HCT116 (cell line): ENCODE results near the gene KRTAP10-7. TPM values are rescaled to one million over a fixed set of nuclear protein-coding genes. Genes with fewer than 3 reads are reported as not detected.
"Not testable (repeated sequence)": the region's sequence is repeated elsewhere in the genome, so short reads cannot be mapped to it uniquely, and the experiment has no call there.

ENCODE experiments used
- ATAC-seq: fragments of 200-7000 bp; cut with Tn5 transposase; 2 replicates; pipeline ENCODE4 v1.9.1; 2020; ENCODE audit warnings: mild to moderate bottlenecking, moderate library complexity
- BruUV-seq: library from RNA; stranded (reverse); fragments of 400-500 nt; replicated peaks from 2 replicates; lab custom pipeline; 2021; lab: Mats Ljungman, UMichigan
- CTCF ChIA-PET: fragments of 300-600 bp; sonication (Branson Sonifier 250); formaldehyde crosslinking; loops from one replicate; lab custom pipeline; 2021; ENCODE audit warnings: antibody characterized with exemption; lab: Charles Lee
- POLR2A ChIA-PET: fragments of 300-600, 350-600 bp; sonication (Branson Sonifier 250); formaldehyde crosslinking; loops from one replicate; lab custom pipeline; 2021; ENCODE audit warnings: antibody characterized with exemption; lab: Charles Lee
- RAD21 ChIA-PET, 2 experiments: fragments of 300-600 bp; sonication (Branson Sonifier 250); formaldehyde crosslinking; loops; one replicate each; lab custom pipeline; 2023; ENCODE audit warnings: low total read pairs in 2 of 2; ENCODE audit not compliant: uncharacterized antibody in 2 of 2, unreplicated experiment in 2 of 2, low non-redundant PET in 1 of 2; lab: Charles Lee
- DNase-seq: peaks from one replicate; pipeline ENCODE4 v3.0.0-alpha.2; 2010; ENCODE audit warnings: low read depth, low spot score
- H2AFZ ChIP-seq: fragments of 200-600 bp; shearing (Covaris generic), sonication (generic); 2 replicates; pipeline ENCODE4 v1.6.1; 2017; ENCODE audit warnings: low read depth, mixed run types, mixed read lengths, antibody characterized with exemption, low read length; ENCODE audit not compliant: poor library complexity, severe bottlenecking
- H3K27ac ChIP-seq: 2 replicates; pipeline ENCODE4 v1.5.1; 2012; ENCODE audit warnings: low read depth, low read length
- H3K27me3 ChIP-seq: fragments of 200-600 bp; sonication (generic); 2 replicates; pipeline ENCODE4 v1.6.1; 2016; ENCODE audit warnings: mixed run types, low read length, mixed read lengths; ENCODE audit not compliant: insufficient read depth
- H3K36me3 ChIP-seq, 2 experiments: fragments of 200-500 bp in 1 of 2; fragments of 200-600 bp in 1 of 2; sonication (Bioruptor generic) in 1 of 2; sonication (generic) in 1 of 2; 2 replicates each; pipeline versions ENCODE4 v1.5.1 to v1.6.1; 2014 to 2016; ENCODE audit warnings: low read length in 2 of 2, inconsistent platforms in 1 of 2, mixed read lengths in 1 of 2, mixed run types in 1 of 2; ENCODE audit not compliant: insufficient read depth in 2 of 2, control insufficient read depth in 1 of 2
- H3K4me1 ChIP-seq, 2 experiments: fragments of 200-600 bp in 1 of 2; sonication (generic) in 1 of 2; 2 replicates each; pipeline versions ENCODE4 v1.5.1 to v1.6.1; 2012 to 2017; ENCODE audit warnings: low read length in 2 of 2, inconsistent platforms in 1 of 2, mild to moderate bottlenecking in 1 of 2, mixed read lengths in 1 of 2, mixed run types in 1 of 2, moderate library complexity in 1 of 2; ENCODE audit not compliant: insufficient read depth in 2 of 2, control insufficient read depth in 1 of 2
- H3K4me2 ChIP-seq: fragments of 200-600 bp; sonication (generic); 2 replicates; pipeline ENCODE4 v1.6.1; 2017; ENCODE audit warnings: mixed run types, low read length, mixed read lengths
- H3K4me3 ChIP-seq, 2 experiments: fragments of 200-600 bp in 1 of 2; sonication (generic) in 1 of 2; replicated peaks in 1 of 2; 2 replicates each; pipeline ENCODE4 v1.5.1; 2011 to 2016; ENCODE audit warnings: low read length in 2 of 2, control low read depth in 1 of 2, low read depth in 1 of 2, mild to moderate bottlenecking in 1 of 2, mixed read lengths in 1 of 2, mixed run types in 1 of 2
- H3K79me2 ChIP-seq: fragments of 200-600 bp; sonication (generic); 2 replicates; pipeline ENCODE4 v1.6.1; 2017; ENCODE audit warnings: mild to moderate bottlenecking, mixed run types, low read length, moderate library complexity, mixed read lengths; ENCODE audit not compliant: insufficient read depth
- H3K9ac ChIP-seq: fragments of 200-600 bp; sonication (generic); 2 replicates; pipeline ENCODE4 v1.6.1; 2016; ENCODE audit warnings: low read length, mixed read lengths
- H3K9me2 ChIP-seq: fragments of 200-600 bp; sonication (generic), shearing (Covaris generic); 2 replicates; pipeline ENCODE4 v1.6.1; 2017; ENCODE audit warnings: mixed run types, mild to moderate bottlenecking, moderate library complexity; ENCODE audit not compliant: insufficient read depth
- H3K9me3 ChIP-seq, 2 experiments: fragments of 200-500 bp in 1 of 2; fragments of 200-600 bp in 1 of 2; sonication (Bioruptor generic) in 1 of 2; sonication (generic) in 1 of 2; 2 replicates each; pipeline ENCODE4 v1.6.1; 2014 to 2017; ENCODE audit warnings: low read length in 2 of 2, mixed read lengths in 2 of 2, inconsistent platforms in 1 of 2, low read depth in 1 of 2, mild to moderate bottlenecking in 1 of 2, mixed run types in 1 of 2, moderate library complexity in 1 of 2; ENCODE audit not compliant: control insufficient read depth in 1 of 2, insufficient read depth in 1 of 2
- H4K20me1 ChIP-seq: fragments of 200-600 bp; sonication (generic), shearing (Covaris generic); 2 replicates; pipeline ENCODE4 v1.6.1; 2017; ENCODE audit warnings: mixed run types, mild to moderate bottlenecking, moderate library complexity; ENCODE audit not compliant: insufficient read depth
- SRF ChIP-seq: IDR thresholded peaks from 2 replicates; pipeline ENCODE4 v1.6.1; 2012; ENCODE audit warnings: low read depth
- ZNF274 ChIP-seq: fragments of 200-500 bp; sonication (Bioruptor generic); IDR thresholded peaks from 2 replicates; pipeline ENCODE4 v1.6.1; 2014; ENCODE audit warnings: mild to moderate bottlenecking, low read depth, low read length, inconsistent platforms
- intact Hi-C: fragments of 100-400 bp; cut with micrococcal nuclease; formaldehyde crosslinking; loops from 2 replicates; pipeline ENCODE4 v1.10.0; 2022
- total RNA-seq: library from RNA; stranded (reverse); gene quantifications from one replicate; pipeline ENCODE4 v1.2.1, GENCODE V29; 2021; ENCODE audit not compliant: unreplicated experiment

Gene KRTAP10-7
- total RNA-seq, 1 experiment from 2014 or later: not detected

DNA sequence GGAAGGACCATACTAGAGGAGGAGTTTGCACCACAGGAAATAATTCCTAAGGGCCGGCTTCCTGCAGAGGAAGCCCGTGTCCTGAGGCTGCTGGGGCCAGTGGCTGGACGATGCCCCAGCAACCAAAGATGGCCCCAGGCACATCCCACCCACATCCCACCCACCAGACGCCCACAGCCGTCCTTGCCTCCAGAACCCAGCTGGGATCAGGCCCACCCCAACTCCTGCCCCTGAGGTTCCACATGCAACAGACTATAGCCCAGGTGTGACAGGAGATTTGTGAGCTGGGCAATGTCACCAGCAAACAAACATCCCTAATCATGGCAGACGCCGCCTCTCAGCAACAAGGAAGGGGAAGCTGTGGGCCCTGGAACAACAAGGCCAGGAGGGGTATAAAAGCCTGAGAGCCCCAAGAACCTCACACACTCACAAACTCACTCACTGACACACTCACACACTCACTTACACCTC, 26.3 kb downstream of the KRTAP10-7 start, which contains the start of gene KRTAP10-9:
KRTAP10-9 (plus strand) TSS at position 421 of the 471 bp plus-strand sequence. CDS start 79 bp downstream, outside the sequence.
- no peak within 1 kb of the TSS for H3K4me2 ChIP-seq
- RAD21 ChIA-PET: no interaction called here
- H3K36me3 ChIP-seq: no peaks in the 10 kb centered on the region
- no peaks in the 10 kb centered on the region for H3K79me2 ChIP-seq
- TF ChIP-seq ZNF274 (no peak), SRF (no peak)
- TF ChIP-seq, all 23 proteins: peak for 0
- Histone ChIP-seq H2AFZ (no peak within 1 kb of the TSS), H3K27ac (no peak within 1 kb of the TSS), H3K4me1 (no peaks in the 10 kb centered on the region), H3K9me2 (no peaks in the 10 kb centered on the region), H3K27me3 (no peaks in the 10 kb centered on the region), H3K9ac (no peak within 1 kb of the TSS), H3K4me3 (no peak within 1 kb of the TSS), H3K9me3 (peaks cover 10 to 25% of the 10 kb centered on the region in 2 experiments; a peak in 3 of 4 replicates), H4K20me1 (no peaks in the 10 kb centered on the region)
- BruUV-seq: no TSS peak
- intact Hi-C loops: no loop called here
- DNase-seq: no peak
- CTCF ChIA-PET: no interaction called here
- POLR2A ChIA-PET: no interaction called here
- no peak for ATAC-seq

DNA sequence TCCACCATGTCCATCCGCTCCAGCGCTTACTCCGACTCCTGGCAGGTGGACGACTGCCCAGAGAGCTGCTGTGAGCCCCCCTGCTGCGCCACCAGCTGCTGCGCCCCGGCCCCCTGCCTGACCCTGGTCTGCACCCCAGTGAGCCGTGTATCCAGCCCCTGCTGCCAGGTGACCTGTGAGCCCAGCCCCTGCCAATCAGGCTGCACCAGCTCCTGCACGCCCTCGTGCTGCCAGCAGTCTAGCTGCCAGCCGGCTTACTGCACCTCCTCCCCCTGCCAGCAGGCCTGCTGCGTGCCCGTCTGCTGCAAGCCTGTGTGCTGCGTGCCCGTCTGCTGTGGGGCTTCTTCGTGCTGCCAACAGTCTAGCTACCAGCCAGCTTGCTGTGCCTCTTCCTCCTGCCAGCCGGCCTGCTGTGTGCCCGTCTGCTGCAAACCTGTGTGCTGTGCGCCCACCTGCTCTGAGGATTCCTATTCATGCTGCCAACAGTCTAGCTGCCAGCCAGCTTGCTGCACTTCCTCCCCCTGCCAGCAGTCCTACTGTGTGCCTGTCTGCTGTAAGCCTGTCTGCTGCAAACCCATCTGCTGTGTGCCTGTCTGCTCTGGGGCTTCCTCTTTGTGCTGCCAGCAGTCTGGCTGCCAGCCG, 26.9 kb downstream of the KRTAP10-7 start:
- H2AFZ ChIP-seq, H3K36me3 ChIP-seq, CTCF ChIA-PET, ATAC-seq, H3K27ac ChIP-seq, RAD21 ChIA-PET, DNase-seq, H3K79me2 ChIP-seq, H3K9ac ChIP-seq, H3K4me2 ChIP-seq, H3K4me1 ChIP-seq, H3K9me2 ChIP-seq, POLR2A ChIA-PET, BruUV-seq, H4K20me1 ChIP-seq, H3K27me3 ChIP-seq, H3K4me3 ChIP-seq, intact Hi-C loops: not testable (repeated sequence)
- peaks cover 10 to 25% of the 10 kb centered on the region in 2 experiments; a peak in 3 of 4 replicates for H3K9me3 ChIP-seq

DNA sequence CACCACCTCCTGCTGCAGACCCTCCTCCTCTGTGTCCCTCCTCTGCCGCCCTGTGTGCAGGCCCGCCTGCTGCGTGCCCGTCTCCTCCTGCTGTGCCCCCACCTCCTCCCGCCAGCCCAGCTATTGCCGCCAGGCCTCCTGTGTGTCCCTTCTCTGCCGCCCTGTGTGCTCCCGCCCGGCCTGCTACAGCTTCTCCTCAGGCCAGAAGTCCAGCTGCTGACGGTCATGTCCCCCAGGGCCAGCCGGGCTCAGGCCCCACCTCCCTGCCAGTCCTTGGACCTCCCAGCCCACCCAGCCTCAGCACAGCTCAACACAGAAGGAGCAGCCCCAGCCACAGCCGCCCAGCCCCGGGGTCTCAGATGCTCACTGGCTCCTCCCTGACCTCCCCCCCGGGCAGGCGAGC, 27.4 kb downstream of the KRTAP10-7 start:
- H3K4me2 ChIP-seq, RAD21 ChIA-PET, H3K9me2 ChIP-seq, H3K4me1 ChIP-seq, H3K36me3 ChIP-seq, H3K9ac ChIP-seq, H3K27ac ChIP-seq, DNase-seq, intact Hi-C loops, ATAC-seq, BruUV-seq, H4K20me1 ChIP-seq, H3K4me3 ChIP-seq, POLR2A ChIA-PET, CTCF ChIA-PET, H3K27me3 ChIP-seq, H3K79me2 ChIP-seq, H2AFZ ChIP-seq: not testable (repeated sequence)
- H3K9me3 ChIP-seq: peaks cover 10 to 22% of the 10 kb centered on the region in 2 experiments; a peak in 3 of 4 replicates
